ENCODE results near the gene KLHL30.

GRCh38 chr2:238108423-238109183 lies 29.9 kb upstream of the KLHL30 start:
- TF ChIP-seq CTCF (conservative IDR thresholded peaks at IDR 0.05; ENCODE audit: low read depth in 2 of 2): no peak
- TF ChIP-seq EZH2 (IDR thresholded peaks at IDR 0.05; ENCODE audit: low read depth, unreplicated experiment): no peak
- no peak for TF ChIP-seq REST (IDR thresholded peaks at IDR 0.05; ENCODE audit: unreplicated experiment)
- no peak for TF ChIP-seq EZH2phosphoT487 (IDR thresholded peaks at IDR 0.05; ENCODE audit: unreplicated experiment)
- TF ChIP-seq POLR2AphosphoS5 (IDR thresholded peaks at IDR 0.05; ENCODE audit: low read depth): no peak
- no peak for TF ChIP-seq CREB1 (CRISPR knock-in tag; IDR thresholded peaks at IDR 0.05; ENCODE audit: low read depth)
- TF ChIP-seq ETS1 (IDR thresholded peaks at IDR 0.05): no peak
- no peak for TF ChIP-seq ZNF114 (CRISPR knock-in tag; IDR thresholded peaks at IDR 0.05)
- TF ChIP-seq ZNF331 (CRISPR knock-in tag; IDR thresholded peaks at IDR 0.05; ENCODE audit: low read depth): no peak
- TF ChIP-seq ZNF462 (CRISPR knock-in tag; IDR thresholded peaks at IDR 0.05): no peak
- TF ChIP-seq NANOG (IDR thresholded peaks at IDR 0.05; ENCODE audit: borderline replicate concordance): no peak
- TF ChIP-seq JUNB (IDR thresholded peaks at IDR 0.05; ENCODE audit: unreplicated experiment): no peak
